Raji (cell line): ENCODE results near the gene ATP8A1.

Experiments
- POLR2A ChIP-seq: IDR thresholded peaks from 2 replicates; pipeline ENCODE4 v1.6.1; 2011; ENCODE audit warnings: low read depth, low read length, control low read depth; ENCODE audit not compliant: insufficient read depth

The ATP8A1 gene

DNA sequence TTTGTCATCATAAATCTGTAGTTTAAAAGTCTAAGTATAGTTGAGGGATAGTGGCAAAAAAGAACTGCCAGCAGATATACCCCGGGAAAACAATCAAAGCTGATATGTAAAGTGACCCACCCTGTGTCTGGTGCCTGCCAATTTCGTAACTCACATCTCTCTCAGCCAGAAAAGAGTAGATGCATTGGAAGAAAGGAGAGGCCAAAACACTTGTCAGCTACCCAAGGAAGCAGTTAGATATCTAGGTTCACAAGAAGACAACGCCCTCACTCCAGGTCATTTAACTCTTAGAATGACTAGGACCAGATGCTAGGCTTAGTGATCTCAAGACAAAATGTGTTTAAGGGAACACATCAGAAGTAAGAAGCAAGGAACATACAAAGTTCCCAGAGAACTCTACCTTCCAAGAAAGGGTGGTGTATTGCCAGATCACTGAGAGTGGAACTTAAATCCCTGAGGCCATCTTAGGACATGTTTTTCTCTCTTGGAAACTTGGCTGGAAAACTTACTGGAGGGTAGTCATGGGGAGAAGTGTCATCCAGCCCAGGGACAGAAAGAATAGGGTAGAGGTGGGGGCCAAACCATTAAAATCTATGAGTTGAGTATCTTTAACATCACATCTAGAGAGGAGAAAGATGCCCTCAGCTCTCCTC, 133.7 kb downstream of the ATP8A1 start:
- TF ChIP-seq POLR2A = no peak

DNA sequence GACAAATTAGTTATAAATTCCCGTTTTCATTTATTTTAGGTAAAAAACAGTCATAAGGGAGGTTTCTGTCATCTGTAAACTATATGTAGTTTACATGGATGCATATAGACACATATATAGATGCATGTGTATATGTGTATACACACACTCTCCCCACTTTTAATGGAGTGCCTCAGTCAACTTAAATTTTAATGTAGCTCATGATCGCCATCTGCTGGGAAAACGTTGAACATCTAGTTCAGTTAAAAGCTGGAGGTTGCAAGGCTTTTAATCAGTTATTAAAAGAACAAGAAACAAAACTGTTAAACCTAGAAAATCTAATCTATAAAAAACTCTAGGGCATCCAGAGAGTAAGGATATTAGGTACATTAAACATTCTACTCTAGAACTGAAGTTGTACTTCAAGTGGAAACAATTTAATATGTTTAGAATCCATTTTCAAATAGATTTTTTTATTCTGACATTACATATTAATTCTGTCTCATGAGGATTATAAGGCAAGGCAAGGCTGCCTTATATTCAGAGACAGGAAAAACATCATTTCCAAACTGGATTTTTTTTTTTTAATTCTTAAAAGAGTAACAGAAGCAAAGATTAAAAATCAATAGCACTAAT, 137.0 kb downstream of the ATP8A1 start:
- no peak for TF ChIP-seq POLR2A

DNA sequence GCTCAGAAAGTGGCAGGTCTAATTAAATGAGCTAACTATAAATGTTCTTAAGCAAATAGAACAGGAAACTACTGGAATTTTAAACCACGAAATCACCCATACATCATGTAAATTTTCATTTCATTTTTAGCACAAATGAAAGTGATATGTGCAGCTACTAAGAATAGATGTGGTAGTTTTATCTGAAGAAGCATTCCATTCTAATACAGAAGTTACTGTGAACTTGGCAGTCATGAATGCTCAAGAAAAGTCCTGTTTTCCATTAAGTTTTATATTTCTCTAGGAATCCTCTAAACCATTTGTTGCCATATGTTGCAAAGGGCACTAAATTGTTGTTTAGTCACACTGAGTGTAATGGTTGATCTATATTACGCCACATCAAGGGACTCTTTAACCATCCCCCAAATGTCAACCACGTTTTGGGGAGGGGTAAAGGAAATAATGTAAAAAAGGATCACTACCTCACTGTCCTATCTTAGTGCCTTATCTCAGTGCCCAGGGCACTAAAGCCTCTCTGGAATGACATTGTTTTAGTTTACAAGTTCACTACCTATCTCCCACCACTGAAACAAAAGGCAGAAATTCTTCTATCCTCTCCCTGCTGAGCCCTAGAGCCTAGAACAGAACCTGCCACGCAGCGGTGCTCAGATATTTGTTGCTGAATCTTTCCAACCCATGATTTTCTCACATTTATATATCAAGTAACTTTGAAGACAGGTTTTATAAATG, 141.6 kb downstream of the ATP8A1 start:
- no peak for TF ChIP-seq POLR2A

DNA sequence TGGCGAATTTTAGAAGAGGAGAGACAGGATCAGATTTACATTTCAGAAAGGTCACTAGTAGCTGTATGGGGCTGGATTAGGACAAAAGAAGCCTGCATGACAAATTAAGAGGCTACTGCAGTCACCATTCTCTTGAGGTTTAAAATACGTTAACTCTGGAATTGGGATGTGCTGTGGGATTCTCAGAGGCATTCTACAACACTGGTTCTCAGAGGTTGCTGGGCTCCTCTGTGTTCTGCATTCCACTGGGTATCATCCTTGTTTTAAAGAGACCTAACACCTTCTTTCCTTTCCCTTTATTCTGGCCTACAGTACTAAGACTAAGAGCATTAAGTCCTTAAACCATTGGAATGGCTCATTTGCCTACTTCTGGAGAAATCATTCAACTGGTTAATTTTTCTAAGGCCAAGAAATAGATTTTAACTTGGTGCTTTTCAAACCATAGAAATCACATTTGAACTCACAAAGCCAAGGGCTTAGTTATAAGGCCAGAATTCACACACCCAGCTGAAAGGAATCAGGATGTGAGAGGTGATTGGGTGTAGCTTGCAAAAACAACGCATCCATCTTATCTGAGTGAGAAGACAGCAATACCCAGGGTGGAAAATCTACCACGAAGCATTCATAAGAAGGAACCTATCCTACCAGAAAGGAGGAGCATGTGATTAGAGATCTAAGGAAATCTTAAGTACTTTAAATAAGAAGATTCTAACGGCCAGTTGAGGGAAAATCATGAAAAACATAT, 143.0 kb downstream of the ATP8A1 start:
- TF ChIP-seq POLR2A = no peak

DNA sequence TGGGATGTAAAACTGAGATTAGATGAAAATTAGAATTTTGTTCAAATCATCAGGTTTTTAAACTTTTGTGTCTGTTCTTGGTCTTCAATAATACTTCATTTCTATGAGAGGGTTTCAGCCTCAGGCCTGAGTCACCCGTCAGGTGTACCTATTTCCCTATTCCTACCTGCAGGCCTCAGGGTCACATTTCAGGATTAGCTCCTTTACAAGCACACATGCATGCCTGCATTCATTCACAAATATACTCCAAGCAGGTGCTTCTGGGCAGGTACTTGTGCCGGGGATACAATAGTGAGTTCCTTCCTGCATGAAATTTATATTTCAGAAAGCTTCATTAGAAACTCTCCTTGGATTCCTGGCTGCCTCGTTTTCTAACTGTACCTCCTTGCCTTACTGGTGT, 144.7 kb downstream of the ATP8A1 start:
- no peak for TF ChIP-seq POLR2A

DNA sequence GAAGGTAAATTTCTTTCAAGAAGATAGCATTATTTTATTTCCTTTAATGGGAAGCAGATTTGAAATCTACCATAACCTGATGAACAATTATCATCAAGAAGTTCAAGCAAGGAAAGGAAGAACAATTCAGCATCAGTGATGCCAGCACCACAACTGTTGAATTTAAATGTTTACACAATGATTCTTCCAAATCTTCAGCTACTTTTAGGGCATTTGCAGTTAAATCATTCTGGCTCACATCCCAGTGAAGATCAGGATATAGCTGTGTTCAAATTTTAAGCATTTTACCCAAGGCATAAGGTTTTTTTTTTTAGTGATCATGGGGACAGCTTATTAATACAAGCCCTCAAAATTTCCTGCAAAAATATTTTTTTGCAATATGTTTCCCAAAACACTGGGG, 146.7 kb downstream of the ATP8A1 start:
- no peak for TF ChIP-seq POLR2A

DNA sequence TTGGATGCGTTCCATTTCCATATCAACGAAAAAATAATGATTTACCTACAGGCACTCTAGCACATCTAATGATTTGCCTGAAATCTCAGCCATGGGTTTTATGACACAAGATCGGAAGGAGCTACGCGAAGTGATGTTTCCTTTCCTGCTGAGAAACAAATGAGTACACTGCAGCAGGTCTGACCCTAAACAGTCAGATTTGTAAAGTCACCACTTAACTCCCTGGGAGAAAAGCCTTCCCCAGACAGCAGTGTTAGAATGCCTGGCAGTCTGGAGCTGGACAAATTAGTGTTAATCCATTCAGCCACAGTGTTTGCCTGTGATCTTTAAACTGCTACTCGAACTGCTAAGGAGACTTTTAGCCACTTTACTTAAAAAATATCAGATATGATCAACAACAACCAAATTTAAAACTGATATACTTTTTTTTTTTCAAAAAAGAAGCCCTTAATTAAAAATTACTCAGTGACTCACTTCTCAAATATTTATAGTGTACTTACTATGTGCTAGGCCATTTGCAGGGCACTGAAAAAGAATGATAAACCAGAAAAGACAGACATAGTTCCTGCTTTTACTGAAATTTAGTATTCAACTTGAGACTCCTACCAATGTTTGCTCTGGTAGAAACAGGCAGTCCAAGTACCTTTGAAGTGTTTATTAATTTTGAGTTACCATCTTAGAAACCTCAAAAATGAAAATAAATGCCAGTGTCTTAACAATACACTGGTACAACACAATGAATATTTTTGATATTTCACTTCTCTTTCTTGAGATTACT, 155.1 kb downstream of the ATP8A1 start:
- TF ChIP-seq POLR2A = no peak

DNA sequence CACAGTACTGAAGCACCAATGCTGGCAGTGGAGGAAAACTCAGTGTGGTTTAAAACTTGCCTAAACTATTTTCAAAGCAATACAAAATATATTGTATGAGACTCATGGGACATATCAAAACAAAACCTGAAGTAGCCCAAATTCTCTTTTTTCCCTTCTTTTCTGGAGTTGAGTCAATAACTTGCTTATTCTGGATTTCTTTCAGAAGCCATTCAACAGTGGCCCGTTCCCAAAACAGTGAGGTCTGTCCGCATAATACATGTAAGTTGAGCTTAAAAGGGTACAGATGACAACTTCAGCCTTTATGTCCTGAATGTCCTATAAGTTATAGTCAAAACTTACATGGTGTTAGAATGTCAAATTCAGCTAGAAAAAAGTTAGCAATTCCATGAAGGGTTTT, 158.9 kb downstream of the ATP8A1 start:
- TF ChIP-seq POLR2A = no peak

DNA sequence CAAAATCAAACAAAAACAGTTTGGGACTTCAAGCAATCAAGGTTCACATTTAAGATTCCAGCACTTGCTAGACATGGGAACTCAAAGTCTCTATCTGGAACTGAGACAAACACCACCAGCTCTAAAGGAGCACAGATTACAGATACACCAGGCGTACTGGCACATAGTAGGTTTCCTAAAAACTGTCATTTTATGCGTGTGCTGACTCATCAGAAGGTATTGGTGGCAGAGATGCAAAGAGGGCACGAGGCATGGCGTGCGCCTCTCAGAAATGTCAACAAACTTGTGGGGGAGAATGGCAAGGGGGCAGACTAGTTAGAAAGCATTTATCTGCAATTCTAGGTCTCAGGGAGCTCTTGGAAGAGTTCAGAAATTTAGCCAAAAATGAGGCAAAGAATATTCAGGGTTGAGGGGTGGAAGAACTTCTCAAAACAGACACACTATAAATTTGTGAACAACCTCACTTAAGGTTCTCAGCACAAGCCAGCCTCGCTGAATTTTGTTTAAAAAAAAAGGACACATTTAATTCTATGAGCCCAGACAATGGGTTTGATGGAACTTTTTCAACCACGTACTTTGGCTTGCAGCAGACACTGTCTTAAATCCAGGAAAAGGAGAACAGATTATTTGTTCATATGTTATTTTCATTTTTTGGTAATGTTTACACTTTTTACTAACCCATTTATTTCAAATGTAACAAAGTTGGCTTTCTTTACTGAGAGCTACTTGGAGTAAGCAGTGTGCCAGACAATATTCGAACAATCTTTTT, 159.6 kb downstream of the ATP8A1 start:
- TF ChIP-seq POLR2A = no peak

DNA sequence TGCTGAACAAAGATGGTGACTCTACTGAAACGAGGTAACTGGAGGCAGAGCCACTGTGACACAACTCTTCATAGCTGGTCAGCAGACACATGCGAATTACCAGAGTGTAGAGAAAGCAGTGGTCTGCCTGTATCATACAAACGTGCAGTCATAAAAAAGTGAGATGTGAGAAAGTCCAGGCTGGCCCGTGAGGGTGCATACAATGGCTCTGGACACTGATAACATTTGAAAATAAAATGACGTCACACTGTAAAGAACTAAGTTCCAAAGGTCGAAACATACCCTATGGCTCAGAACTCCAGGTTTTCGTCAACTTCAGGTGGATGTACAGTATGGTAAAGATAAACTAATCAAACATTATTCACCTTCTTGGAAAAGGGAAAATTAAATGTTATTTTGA, 163.9 kb downstream of the ATP8A1 start:
- TF ChIP-seq POLR2A = no peak

DNA sequence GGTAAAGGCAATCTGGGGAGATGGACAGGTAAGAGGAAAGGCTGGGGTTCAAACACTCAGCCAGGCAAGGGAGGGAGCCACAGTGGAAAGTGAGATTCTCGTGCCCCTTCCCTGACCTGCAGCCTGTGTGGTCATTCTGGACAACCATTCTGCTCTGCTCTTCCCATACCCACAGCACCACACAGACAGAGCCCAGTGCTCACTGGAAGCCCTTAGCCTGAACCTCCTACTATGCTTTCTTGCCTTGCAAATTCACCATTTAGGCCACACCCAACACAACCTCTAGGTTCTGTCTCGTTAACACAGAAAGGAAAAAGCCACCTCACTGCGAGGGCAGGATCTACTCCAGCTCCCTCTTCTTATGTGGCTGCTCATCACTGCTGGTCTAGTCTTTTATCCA, 166.9 kb downstream of the ATP8A1 start:
- no peak for TF ChIP-seq POLR2A

DNA sequence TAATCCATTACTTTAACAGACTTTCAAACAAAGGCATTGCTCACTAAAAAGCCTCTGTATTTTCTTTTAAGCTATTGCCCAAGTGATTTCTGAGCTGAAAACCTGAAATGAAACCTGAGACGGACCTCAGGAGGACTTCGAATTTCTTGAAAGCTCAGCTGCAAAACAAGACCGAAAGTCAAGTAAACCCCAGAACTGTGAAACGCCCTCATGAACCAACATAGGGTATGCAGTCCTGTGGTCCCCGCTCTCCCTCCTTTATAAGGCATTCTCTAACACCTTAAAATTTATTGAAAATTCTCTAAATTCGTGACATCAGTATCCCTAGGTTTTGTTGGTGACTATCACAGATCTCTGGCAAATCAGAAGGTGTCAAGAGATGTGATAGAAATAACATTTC, 167.8 kb downstream of the ATP8A1 start:
- no peak for TF ChIP-seq POLR2A

DNA sequence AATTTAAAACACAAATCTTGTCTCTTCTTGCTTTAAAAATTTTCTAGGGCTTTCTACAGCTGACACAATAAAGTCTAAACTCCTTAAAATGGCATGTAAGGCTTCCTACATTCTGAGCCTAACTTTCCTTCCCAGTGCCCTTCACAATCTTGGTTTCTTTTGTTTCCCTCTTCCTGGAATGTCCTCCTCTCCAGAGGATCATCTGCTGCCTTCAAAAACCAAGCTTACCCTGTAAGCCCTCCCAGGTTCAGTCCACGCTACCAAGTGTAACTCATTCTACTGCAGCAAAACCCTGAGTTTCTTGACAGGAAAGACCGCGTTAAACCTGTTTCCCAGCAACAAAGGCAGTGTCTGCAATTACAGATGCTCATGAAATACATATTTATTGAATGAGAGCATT, 168.4 kb downstream of the ATP8A1 start:
- TF ChIP-seq POLR2A = no peak

DNA sequence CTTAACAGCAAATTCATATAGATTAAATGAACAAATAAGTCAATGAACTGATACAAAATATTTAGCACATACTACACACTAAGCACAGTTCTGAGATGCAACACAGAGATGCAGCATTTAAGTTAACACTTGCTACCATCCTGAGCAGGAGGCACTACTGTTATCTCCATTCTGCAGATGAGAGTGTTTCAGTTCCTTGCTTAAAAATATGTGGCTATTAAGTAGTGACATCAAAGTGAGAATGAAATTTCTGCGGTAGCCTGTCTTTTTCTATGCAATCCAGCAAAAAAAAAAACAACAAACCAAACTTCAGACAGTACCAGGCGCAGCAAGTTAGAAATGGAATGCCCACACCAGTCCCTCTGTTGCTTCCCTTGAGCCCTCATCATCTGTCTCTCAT, 168.8 kb downstream of the ATP8A1 start:
- no peak for TF ChIP-seq POLR2A
